ENCODE measurements around the gene ROR2. TPM values are rescaled to one million over a fixed set of nuclear protein-coding genes. Genes with fewer than 3 reads are reported as not detected.

The ROR2 gene
- total and polyA plus RNA-seq, 11 donors: 0.18 to 9.0 (median 0.49) TPM

- Histone ChIP-seq H3K9me3 (peaks cover 0 to 13% (median 0%) of the 10 kb centered on the region in 12 donors), H3K4me3 (no peak overlapping the region), H3K27ac (no peak overlapping the region), H3K36me3 (no peaks in the 10 kb centered on the region), H3K27me3 (peaks cover 0 to 4% (median 0%) of the 10 kb centered on the region in 9 donors), H3K4me1 (no peaks in the 10 kb centered on the region)
- DNase-seq (peak in 1 of 5 donors; percentile 36), ATAC-seq (peak; percentile 61 to 79 (median 66))
- TF ChIP-seq CTCF (IDR thresholded peaks at IDR 0.05): no peak
- TF ChIP-seq POLR2A (IDR thresholded peaks at IDR 0.05): no peak
- intact Hi-C loops (cut with DNase I): loop anchor here in 1 of 10 donors (10.0 kb wide), 1 partner anchor 183 kb away; no protein-coding TSS in a partner anchor
- 73 to 79% (median 75%) methylated on average over 5 of the region's 5 CpGs for WGBS, 4 donors
Measured at GRCh38 chr9:91958174-91958573, 8.1 kb upstream of the ROR2 start.

- intact Hi-C loops (cut with DNase I): loop anchor here in 5 of 10 donors (5.0 to 10.0 kb wide), 3 partner anchors 178 to 183 kb away; no protein-coding TSS in a partner anchor
- peak in 1 of 5 donors; percentile 50 for DNase-seq
- Histone ChIP-seq H3K4me3 (no peak overlapping the region), H3K9me3 (peaks cover 0 to 9% (median 0%) of the 10 kb centered on the region in 12 donors), H3K27ac (no peak overlapping the region), H3K36me3 (no peaks in the 10 kb centered on the region), H3K4me1 (peaks cover 0 to 7% (median 0%) of the 10 kb centered on the region in 12 donors), H3K27me3 (peaks cover under 1 to 33% (median 9%) of the 10 kb centered on the region in 9 donors)
- peak in 1 of 4 donors; percentile 18 for ATAC-seq
- 22 to 27% (median 24%) methylated on average over 6 of the region's 6 CpGs for WGBS, 4 donors
- TF ChIP-seq POLR2A (IDR thresholded peaks at IDR 0.05) (no peak), CTCF (IDR thresholded peaks at IDR 0.05) (peak in 11 of 12 donors; percentile 29 to 63 (median 44))
Measured at GRCh38 chr9:91954841-91955471, 4.9 kb upstream of the ROR2 start.

- Histone ChIP-seq H3K36me3 (no peaks in the 10 kb centered on the region), H3K27ac (no peak overlapping the region), H3K27me3 (peaks cover 12 to 45% (median 21%) of the 10 kb centered on the region in 9 donors), H3K4me3 (no peak overlapping the region), H3K9me3 (peaks cover 0 to 9% (median 0%) of the 10 kb centered on the region in 12 donors), H3K4me1 (peaks cover 0 to 19% (median 3%) of the 10 kb centered on the region in 12 donors)
- no peak for TF ChIP-seq POLR2A (IDR thresholded peaks at IDR 0.05)
- no peak for TF ChIP-seq CTCF (IDR thresholded peaks at IDR 0.05)
- DNase-seq: no peak
- 76 to 82% (median 78%) methylated on average over 6 of the region's 6 CpGs for WGBS, 4 donors
- intact Hi-C loops (cut with DNase I): loop anchor here in 5 of 10 donors (5.0 to 10.0 kb wide), 3 partner anchors 176 to 181 kb away; no protein-coding TSS in a partner anchor
- ATAC-seq: no peak
Measured at GRCh38 chr9:91953718-91954117, 3.7 kb upstream of the ROR2 start.

- TF ChIP-seq POLR2A (IDR thresholded peaks at IDR 0.05) (no peak), CTCF (IDR thresholded peaks at IDR 0.05) (no peak)
- DNase-seq (no peak), ATAC-seq (no peak)
- WGBS, 4 donors: 79 to 82% (median 81%) methylated on average over 6 of the region's 6 CpGs
- intact Hi-C loops (cut with DNase I): loop anchor here in 5 of 10 donors (5.0 to 10.0 kb wide), 3 partner anchors 175 to 180 kb away; no protein-coding TSS in a partner anchor
- Histone ChIP-seq H3K9me3 (peaks cover 0 to 9% (median 0%) of the 10 kb centered on the region in 12 donors), H3K36me3 (no peaks in the 10 kb centered on the region), H3K4me3 (no peak overlapping the region), H3K27me3 (peaks cover 18 to 62% (median 31%) of the 10 kb centered on the region in 9 donors), H3K27ac (no peak overlapping the region), H3K4me1 (peaks cover 0 to 24% (median 8%) of the 10 kb centered on the region in 12 donors)
Measured at GRCh38 chr9:91951944-91952520, 2.0 kb upstream of the ROR2 start.

All from heart left ventricle (tissue), 16 donors.